ENCODE measurements around the gene MYO5A. TPM values are rescaled to one million over a fixed set of nuclear protein-coding genes. Genes with fewer than 3 reads are reported as not detected.
"Not testable (repeated sequence)": the region's sequence is repeated elsewhere in the genome, so short reads cannot be mapped to it uniquely, and the experiment has no call there.

MYO5A gene
- total and polyA plus RNA-seq, 2 donors: 8.7 to 10.2 TPM

DNA sequence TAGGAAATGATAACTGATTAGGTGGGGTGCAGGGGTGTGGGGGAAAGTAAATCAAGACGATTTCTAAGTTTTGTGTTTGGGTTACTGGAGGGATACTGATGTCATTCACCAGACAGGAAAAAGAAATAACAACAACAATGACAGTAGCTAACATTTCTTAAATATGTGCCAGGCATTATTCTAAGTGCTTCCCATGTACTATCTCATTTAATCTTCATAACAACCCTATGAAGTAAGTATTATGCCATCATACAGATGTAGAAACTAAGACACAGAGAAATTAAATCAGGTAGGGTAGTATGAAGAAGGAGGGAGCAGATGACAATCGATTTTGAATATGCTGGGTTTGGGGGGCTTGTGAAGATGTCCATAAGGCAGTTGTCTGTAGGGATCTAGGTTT is 13.3 kb downstream of the MYO5A start:
- H3K4me1 ChIP-seq (ENCODE audit: control insufficient read depth in 2 of 2, insufficient read depth in 2 of 2, low read length in 2 of 2): no peaks in the 10 kb centered on the region
- no peaks in the 10 kb centered on the region for H3K36me3 ChIP-seq (ENCODE audit: control insufficient read depth in 2 of 2, insufficient read depth in 2 of 2, low read length in 1 of 2)
- over 99% methylated on average over 2 of the region's 2 CpGs for WGBS

DNA sequence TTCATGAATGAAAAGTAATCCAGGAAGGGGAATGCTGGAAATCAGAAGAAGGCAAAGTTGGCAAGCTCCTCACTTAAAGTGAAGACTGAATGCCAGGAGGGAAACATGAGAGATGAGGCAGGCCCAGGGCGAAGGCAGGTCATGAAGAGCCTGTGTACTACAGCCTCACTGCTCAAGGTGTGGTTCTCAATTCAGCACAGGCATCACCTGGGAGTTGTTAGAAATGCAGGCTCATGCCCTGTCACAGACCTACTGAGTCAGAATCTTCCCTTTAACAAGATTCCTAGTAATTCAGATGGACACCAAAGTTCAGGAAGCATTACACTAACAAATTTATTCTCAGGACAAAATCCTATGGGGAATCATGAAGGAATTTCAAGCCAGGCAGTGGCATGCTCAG is 14.2 kb downstream of the MYO5A start:
- no peaks in the 10 kb centered on the region for H3K4me1 ChIP-seq (ENCODE audit: control insufficient read depth in 2 of 2, insufficient read depth in 2 of 2, low read length in 2 of 2)
- 97% methylated on average over 1 of the region's 1 CpG for WGBS
- no peaks in the 10 kb centered on the region for H3K9me3 ChIP-seq (ENCODE audit: control insufficient read depth in 2 of 2, insufficient read depth in 1 of 2, low read length in 1 of 2)
- no peak for DNase-seq (ENCODE audit: low read depth in 6 of 9, low spot score in 9 of 9)
- no peaks in the 10 kb centered on the region for H3K36me3 ChIP-seq (ENCODE audit: control insufficient read depth in 2 of 2, insufficient read depth in 2 of 2, low read length in 1 of 2)
- no peak overlapping the region for H3K4me3 ChIP-seq (ENCODE audit: low read length in 2 of 2)
- H3K27ac ChIP-seq (ENCODE audit: low read depth in 1 of 2, low read length in 1 of 2): no peak overlapping the region
- no peaks in the 10 kb centered on the region for H3K27me3 ChIP-seq (ENCODE audit: control insufficient read depth in 2 of 2, insufficient read depth in 1 of 2, low read length in 1 of 2)

More for the DNA sequence above, 13.3 kb downstream of the MYO5A start:
- Histone ChIP-seq H3K27me3 (ENCODE audit: control insufficient read depth in 2 of 2, insufficient read depth in 1 of 2, low read length in 1 of 2) (no peaks in the 10 kb centered on the region), H3K4me3 (ENCODE audit: low read length in 2 of 2) (no peak overlapping the region), H3K9me3 (ENCODE audit: control insufficient read depth in 2 of 2, insufficient read depth in 1 of 2, low read length in 1 of 2) (no peaks in the 10 kb centered on the region), H3K27ac (ENCODE audit: low read depth in 1 of 2, low read length in 1 of 2) (no peak overlapping the region)
- no peak for DNase-seq (ENCODE audit: low read depth in 6 of 9, low spot score in 9 of 9)

- WGBS: 97% methylated on average over 8 of the region's 8 CpGs
- H3K27ac ChIP-seq (ENCODE audit: low read depth in 1 of 2, low read length in 1 of 2); H3K4me3 ChIP-seq (ENCODE audit: low read length in 2 of 2); H3K4me1 ChIP-seq (ENCODE audit: control insufficient read depth in 2 of 2, insufficient read depth in 2 of 2, low read length in 2 of 2); H3K36me3 ChIP-seq (ENCODE audit: control insufficient read depth in 2 of 2, insufficient read depth in 2 of 2, low read length in 1 of 2); H3K9me3 ChIP-seq (ENCODE audit: control insufficient read depth in 2 of 2, insufficient read depth in 1 of 2, low read length in 1 of 2); H3K27me3 ChIP-seq (ENCODE audit: control insufficient read depth in 2 of 2, insufficient read depth in 1 of 2, low read length in 1 of 2); DNase-seq (ENCODE audit: low read depth in 6 of 9, low spot score in 9 of 9): not testable (repeated sequence)
These were observed 15.8 kb downstream of the MYO5A start for GRCh38 chr15:52512869-52513268.

GRCh38 chr15:52511084-52511483 is 17.6 kb downstream of the MYO5A start:
- Histone ChIP-seq H3K36me3 (ENCODE audit: control insufficient read depth in 2 of 2, insufficient read depth in 2 of 2, low read length in 1 of 2) (no peaks in the 10 kb centered on the region), H3K9me3 (ENCODE audit: control insufficient read depth in 2 of 2, insufficient read depth in 1 of 2, low read length in 1 of 2) (no peaks in the 10 kb centered on the region), H3K4me1 (ENCODE audit: control insufficient read depth in 2 of 2, insufficient read depth in 2 of 2, low read length in 2 of 2) (no peaks in the 10 kb centered on the region), H3K27ac (ENCODE audit: low read depth in 1 of 2, low read length in 1 of 2) (no peak overlapping the region), H3K27me3 (ENCODE audit: control insufficient read depth in 2 of 2, insufficient read depth in 1 of 2, low read length in 1 of 2) (no peaks in the 10 kb centered on the region), H3K4me3 (ENCODE audit: low read length in 2 of 2) (no peak overlapping the region)
- WGBS: 94% methylated on average over 2 of the region's 2 CpGs
- no peak for DNase-seq (ENCODE audit: low read depth in 6 of 9, low spot score in 9 of 9)

- no peaks in the 10 kb centered on the region for H3K4me1 ChIP-seq (ENCODE audit: control insufficient read depth in 2 of 2, insufficient read depth in 2 of 2, low read length in 2 of 2)
- H3K27me3 ChIP-seq (ENCODE audit: control insufficient read depth in 2 of 2, insufficient read depth in 1 of 2, low read length in 1 of 2): no peaks in the 10 kb centered on the region
- no peak overlapping the region for H3K4me3 ChIP-seq (ENCODE audit: low read length in 2 of 2)
- H3K9me3 ChIP-seq (ENCODE audit: control insufficient read depth in 2 of 2, insufficient read depth in 1 of 2, low read length in 1 of 2): no peaks in the 10 kb centered on the region
- H3K36me3 ChIP-seq (ENCODE audit: control insufficient read depth in 2 of 2, insufficient read depth in 2 of 2, low read length in 1 of 2): no peaks in the 10 kb centered on the region
- WGBS: 94% methylated on average over 3 of the region's 3 CpGs
- no peak for DNase-seq (ENCODE audit: low read depth in 6 of 9, low spot score in 9 of 9)
- H3K27ac ChIP-seq (ENCODE audit: low read depth in 1 of 2, low read length in 1 of 2): no peak overlapping the region
These were observed 19.0 kb downstream of the MYO5A start for GRCh38 chr15:52509500-52510245.

- Histone ChIP-seq H3K27me3 (ENCODE audit: control insufficient read depth in 2 of 2, insufficient read depth in 1 of 2, low read length in 1 of 2) (no peaks in the 10 kb centered on the region), H3K27ac (ENCODE audit: low read depth in 1 of 2, low read length in 1 of 2) (no peak overlapping the region), H3K4me3 (ENCODE audit: low read length in 2 of 2) (no peak overlapping the region), H3K9me3 (ENCODE audit: control insufficient read depth in 2 of 2, insufficient read depth in 1 of 2, low read length in 1 of 2) (no peaks in the 10 kb centered on the region), H3K36me3 (ENCODE audit: control insufficient read depth in 2 of 2, insufficient read depth in 2 of 2, low read length in 1 of 2) (no peaks in the 10 kb centered on the region), H3K4me1 (ENCODE audit: control insufficient read depth in 2 of 2, insufficient read depth in 2 of 2, low read length in 2 of 2) (no peaks in the 10 kb centered on the region)
- WGBS: 78% methylated on average over 6 of the region's 6 CpGs
- DNase-seq (ENCODE audit: low read depth in 6 of 9, low spot score in 9 of 9): no peak
These were observed 22.1 kb downstream of the MYO5A start for GRCh38 chr15:52506549-52506948.

GRCh38 chr15:52505151-52505550 is 23.5 kb downstream of the MYO5A start:
- H3K4me3 ChIP-seq (ENCODE audit: low read length in 2 of 2): no peak overlapping the region
- H3K4me1 ChIP-seq (ENCODE audit: control insufficient read depth in 2 of 2, insufficient read depth in 2 of 2, low read length in 2 of 2): no peaks in the 10 kb centered on the region
- WGBS: 93% methylated on average over 6 of the region's 6 CpGs
- H3K9me3 ChIP-seq (ENCODE audit: control insufficient read depth in 2 of 2, insufficient read depth in 1 of 2, low read length in 1 of 2): no peaks in the 10 kb centered on the region
- DNase-seq (ENCODE audit: low read depth in 6 of 9, low spot score in 9 of 9): no peak
- no peaks in the 10 kb centered on the region for H3K36me3 ChIP-seq (ENCODE audit: control insufficient read depth in 2 of 2, insufficient read depth in 2 of 2, low read length in 1 of 2)
- H3K27ac ChIP-seq (ENCODE audit: low read depth in 1 of 2, low read length in 1 of 2): no peak overlapping the region
- H3K27me3 ChIP-seq (ENCODE audit: control insufficient read depth in 2 of 2, insufficient read depth in 1 of 2, low read length in 1 of 2): no peaks in the 10 kb centered on the region

GRCh38 chr15:52503788-52504496 is 24.7 kb downstream of the MYO5A start:
- no peaks in the 10 kb centered on the region for H3K4me1 ChIP-seq (ENCODE audit: control insufficient read depth in 2 of 2, insufficient read depth in 2 of 2, low read length in 2 of 2)
- H3K9me3 ChIP-seq (ENCODE audit: control insufficient read depth in 2 of 2, insufficient read depth in 1 of 2, low read length in 1 of 2): no peaks in the 10 kb centered on the region
- H3K36me3 ChIP-seq (ENCODE audit: control insufficient read depth in 2 of 2, insufficient read depth in 2 of 2, low read length in 1 of 2): no peaks in the 10 kb centered on the region
- no peak overlapping the region for H3K4me3 ChIP-seq (ENCODE audit: low read length in 2 of 2)
- peak in 1 of 9 donors; percentile 34 for DNase-seq (ENCODE audit: low read depth in 6 of 9, low spot score in 9 of 9)
- no peak overlapping the region for H3K27ac ChIP-seq (ENCODE audit: low read depth in 1 of 2, low read length in 1 of 2)
- no peaks in the 10 kb centered on the region for H3K27me3 ChIP-seq (ENCODE audit: control insufficient read depth in 2 of 2, insufficient read depth in 1 of 2, low read length in 1 of 2)
- WGBS: 77% methylated on average over 5 of the region's 5 CpGs

- WGBS: 97% methylated on average over 1 of the region's 1 CpG
These were observed 26.1 kb downstream of the MYO5A start for GRCh38 chr15:52502608-52503007.

More at GRCh38 chr15:52502608-52503007, 26.1 kb downstream of the MYO5A start:
- Histone ChIP-seq H3K9me3 (ENCODE audit: control insufficient read depth in 2 of 2, insufficient read depth in 1 of 2, low read length in 1 of 2) (no peaks in the 10 kb centered on the region), H3K4me1 (ENCODE audit: control insufficient read depth in 2 of 2, insufficient read depth in 2 of 2, low read length in 2 of 2) (no peaks in the 10 kb centered on the region), H3K36me3 (ENCODE audit: control insufficient read depth in 2 of 2, insufficient read depth in 2 of 2, low read length in 1 of 2) (no peaks in the 10 kb centered on the region), H3K27me3 (ENCODE audit: control insufficient read depth in 2 of 2, insufficient read depth in 1 of 2, low read length in 1 of 2) (no peaks in the 10 kb centered on the region), H3K27ac (ENCODE audit: low read depth in 1 of 2, low read length in 1 of 2) (no peak overlapping the region), H3K4me3 (ENCODE audit: low read length in 2 of 2) (no peak overlapping the region)
- DNase-seq (ENCODE audit: low read depth in 6 of 9, low spot score in 9 of 9): no peak

All from thymus (tissue), 11 donors.